H1 (cell line): Measurements from ENCODE around the gene SOWAHC. TPM values are rescaled to one million over a fixed set of nuclear protein-coding genes. Genes with fewer than 3 reads are reported as not detected.
A peak's percentile ranks its signal among the peaks of the same experiment; 100 is the strongest.

Experiments
- CTCF ChIA-PET: fragments of 300-600 bp; sonication (Branson Sonifier 250); formaldehyde crosslinking; loops from one replicate; lab custom pipeline; 2021; ENCODE audit not compliant: partially characterized antibody; lab: Charles Lee
- POLR2A ChIA-PET: fragments of 300-600 bp; sonication (Branson Sonifier 250); formaldehyde crosslinking; loops from one replicate; lab custom pipeline; 2021; ENCODE audit warnings: inconsistent platforms; ENCODE audit not compliant: partially characterized antibody; lab: Charles Lee
- DNase-seq, 2 experiments: peaks; one replicate each; pipeline versions ENCODE4 v3.0.0 to v3.0.0-alpha.2; 2010 to 2022; ENCODE audit warnings: low spot score in 2 of 2, low read depth in 1 of 2, mixed read lengths in 1 of 2
- FAIRE-seq: peaks from 2 replicates; lab custom pipeline; 2011; peaks lifted over from hg19 to GRCh38; lab: Jason Lieb, UNC
- H2AFZ ChIP-seq: 2 replicates; pipeline ENCODE4 v1.8.1; 2012; ENCODE audit warnings: low read length, inconsistent platforms
- H2AK5ac ChIP-seq: 2 replicates; pipeline ENCODE4 v1.6.1; 2013; ENCODE audit warnings: low read depth, low read length
- H2BK120ac ChIP-seq: replicated peaks from 2 replicates; pipeline ENCODE3; 2013; ENCODE audit warnings: low read depth, low read length, inconsistent platforms
- H2BK12ac ChIP-seq: 2 replicates; pipeline ENCODE4 v1.6.1; 2013; ENCODE audit warnings: low read depth, low read length
- H2BK15ac ChIP-seq: 2 replicates; pipeline ENCODE4 v1.6.1; 2013; ENCODE audit warnings: low read length
- H2BK20ac ChIP-seq: 2 replicates; pipeline ENCODE4 v1.6.1; 2013; ENCODE audit warnings: low read length
- H2BK5ac ChIP-seq: 2 replicates; pipeline ENCODE4 v1.6.1; 2013; ENCODE audit warnings: low read depth, low read length
- H3K14ac ChIP-seq: 2 replicates; pipeline ENCODE4 v1.6.1; 2013; ENCODE audit warnings: inconsistent platforms; ENCODE audit not compliant: insufficient read length
- H3K18ac ChIP-seq: 2 replicates; pipeline ENCODE4 v1.6.1; 2013; ENCODE audit warnings: low read length; ENCODE audit errors: extremely low read depth
- H3K23ac ChIP-seq: 2 replicates; pipeline ENCODE4 v1.6.1; 2013; ENCODE audit warnings: inconsistent platforms; ENCODE audit not compliant: insufficient read length
- H3K23me2 ChIP-seq: 2 replicates; pipeline ENCODE4 v1.6.1; 2013; ENCODE audit warnings: low read depth, low read length
- H3K27ac ChIP-seq: 2 replicates; pipeline ENCODE4 v1.6.1; 2011; ENCODE audit warnings: low read depth, low read length, inconsistent platforms
- H3K27me3 ChIP-seq, 4 experiments: replicated peaks in 1 of 4; 1 replicate in 1 of 4; 2 replicates in 3 of 4; pipeline versions ENCODE4 v1.6.1 to v1.8.1; 2011 to 2013; ENCODE audit warnings: low read length in 3 of 4, mild to moderate bottlenecking in 3 of 4, inconsistent platforms in 2 of 4, mixed read lengths in 2 of 4, moderate library complexity in 1 of 4; ENCODE audit not compliant: control insufficient read depth in 3 of 4, insufficient read depth in 3 of 4; ENCODE audit errors: extremely low read depth in 1 of 4
- H3K36me3 ChIP-seq, 4 experiments: 2 replicates each; pipeline versions ENCODE4 v1.6.1 to v1.8.1; 2011 to 2013; ENCODE audit warnings: mild to moderate bottlenecking in 4 of 4, low read length in 3 of 4, moderate library complexity in 2 of 4, control low read depth in 1 of 4, inconsistent platforms in 1 of 4; ENCODE audit not compliant: insufficient read depth in 4 of 4, control insufficient read depth in 2 of 4
- H3K4ac ChIP-seq: replicated peaks from 2 replicates; pipeline ENCODE3; 2013; ENCODE audit warnings: low read length, low read depth, mixed read lengths, inconsistent platforms; ENCODE audit not compliant: insufficient read length
- H3K4me1 ChIP-seq, 4 experiments: replicated peaks in 1 of 4; 1 replicate in 1 of 4; 2 replicates in 3 of 4; pipeline versions ENCODE4 v1.6.1 to v1.8.1; 2011 to 2013; ENCODE audit warnings: low read length in 3 of 4, inconsistent platforms in 2 of 4, mixed read lengths in 1 of 4; ENCODE audit not compliant: insufficient read depth in 4 of 4, control insufficient read depth in 3 of 4
- H3K4me2 ChIP-seq, 2 experiments: 2 replicates each; pipeline versions ENCODE4 v1.6.1 to v1.8.1; 2011 to 2013; ENCODE audit warnings: low read depth in 2 of 2, low read length in 2 of 2, control low read depth in 1 of 2, inconsistent platforms in 1 of 2, mild to moderate bottlenecking in 1 of 2; ENCODE audit not compliant: insufficient read depth in 1 of 2
- H3K4me3 ChIP-seq, 4 experiments: fragments of 200-600, 300-600 bp in 1 of 4; sonication (generic), shearing (Covaris generic), sonication (Bioruptor Twin) in 1 of 4; 2 replicates each; pipeline versions ENCODE4 v1.5.1 to v1.8.1; 2011 to 2016; ENCODE audit warnings: low read length in 4 of 4, low read depth in 3 of 4, control low read depth in 2 of 4, inconsistent platforms in 2 of 4, mild to moderate bottlenecking in 2 of 4, mixed read lengths in 1 of 4, moderate library complexity in 1 of 4; ENCODE audit not compliant: insufficient read depth in 2 of 4; ENCODE audit errors: extremely low read depth in 1 of 4
- H3K56ac ChIP-seq: replicated peaks from 2 replicates; pipeline ENCODE3; 2013; ENCODE audit warnings: low read depth, mild to moderate bottlenecking, mixed read lengths, low read length, inconsistent platforms; ENCODE audit not compliant: insufficient read length
- H3K79me1 ChIP-seq: 2 replicates; pipeline ENCODE4 v1.6.1; 2013; ENCODE audit warnings: low read depth, low read length, control low read depth
- H3K79me2 ChIP-seq, 2 experiments: 2 replicates each; pipeline versions ENCODE4 v1.6.1 to v1.8.1; 2012 to 2013; ENCODE audit warnings: low read length in 2 of 2, mild to moderate bottlenecking in 2 of 2, inconsistent platforms in 1 of 2; ENCODE audit not compliant: insufficient read depth in 2 of 2, control insufficient read depth in 1 of 2
- H3K9ac ChIP-seq, 4 experiments: replicated peaks in 1 of 4; 1 replicate in 1 of 4; 2 replicates in 3 of 4; pipeline versions ENCODE4 v1.6.1 to v1.8.1; 2011 to 2013; ENCODE audit warnings: low read depth in 3 of 4, low read length in 3 of 4, control low read depth in 2 of 4, mild to moderate bottlenecking in 2 of 4, moderate library complexity in 2 of 4, inconsistent platforms in 1 of 4; ENCODE audit errors: extremely low read depth in 1 of 4
- H3K9me3 ChIP-seq, 2 experiments: 2 replicates each; pipeline versions ENCODE4 v1.6.1 to v1.8.1; 2012 to 2013; ENCODE audit warnings: mild to moderate bottlenecking in 2 of 2, moderate library complexity in 2 of 2, control low read depth in 1 of 2, inconsistent platforms in 1 of 2, low read depth in 1 of 2, low read length in 1 of 2, mixed read lengths in 1 of 2; ENCODE audit not compliant: insufficient read depth in 2 of 2
- H4K20me1 ChIP-seq, 2 experiments: replicated peaks in 1 of 2; 2 replicates each; pipeline versions ENCODE3 to v1.8.1; 2011 to 2013; ENCODE audit warnings: inconsistent platforms in 2 of 2, low read length in 2 of 2, mild to moderate bottlenecking in 1 of 2; ENCODE audit not compliant: insufficient read depth in 2 of 2, control insufficient read depth in 1 of 2
- H4K5ac ChIP-seq: 2 replicates; pipeline ENCODE4 v1.6.1; 2013; ENCODE audit warnings: low read length, low read depth, mixed read lengths, inconsistent platforms; ENCODE audit not compliant: insufficient read length
- H4K8ac ChIP-seq: 2 replicates; pipeline ENCODE4 v1.8.0; 2013; ENCODE audit warnings: mild to moderate bottlenecking, moderate library complexity, low read length, inconsistent platforms; ENCODE audit not compliant: insufficient read depth; ENCODE audit errors: extremely low read depth
- H4K91ac ChIP-seq: replicated peaks from 2 replicates; pipeline ENCODE3; 2013; ENCODE audit warnings: low read length, mixed read lengths, inconsistent platforms; ENCODE audit not compliant: insufficient read length
- CEBPB ChIP-seq: IDR thresholded peaks from 2 replicates; pipeline ENCODE4 v1.6.1; 2012; ENCODE audit warnings: low read depth, low read length
- NRF1 ChIP-seq: IDR thresholded peaks from 2 replicates; pipeline ENCODE4 v1.6.1; 2011; ENCODE audit warnings: mild to moderate bottlenecking, low read depth, low read length, improper control_type of control experiment
- PHF8 ChIP-seq: fragments of 200-600 bp; sonication (generic); conservative IDR thresholded peaks from 2 replicates; pipeline ENCODE4 v1.7.1; 2012; ENCODE audit warnings: low read depth, mild to moderate bottlenecking, inconsistent platforms, low read length, moderate library complexity
- TAF1 ChIP-seq: IDR thresholded peaks from 2 replicates; pipeline ENCODE4 v1.6.1; 2011; ENCODE audit warnings: mild to moderate bottlenecking, low read depth, low read length
- WGBS, 2 experiments: shearing (Covaris generic) in 1 of 2; methylation state at CpG; one replicate each; pipeline versions ENCODE4 v1.1.6 to v1.1.7; 2013 to 2015; ENCODE audit warnings: low lambda C conversion rate in 2 of 2, mixed read lengths in 2 of 2, inconsistent platforms in 1 of 2, low coverage in 1 of 2, missing lambda C conversion rate in 1 of 2; ENCODE audit not compliant: insufficient replicate concordance in 2 of 2, insufficient coverage in 1 of 2, insufficient read length in 1 of 2; ENCODE audit errors: extremely low coverage in 1 of 2, missing lambda C conversion rate in 1 of 2; 5-methylcytosine and 5-hydroxymethylcytosine counted together
- long read RNA-seq, 2 experiments: library from RNA in 1 of 2; library from capped mRNA in 1 of 2; stranded (forward); transcript quantifications; one replicate each; pipeline ENCODE4 v2.0.0, GENCODE V29; 2021; ENCODE audit warnings: inconsistent platforms in 1 of 2
- polyA minus RNA-seq, 3 experiments: library from RNA; depleted of rRNA, polyadenylated mRNA; stranded (reverse); fragments of >200 nt; gene quantifications; 1 replicate in 2 of 3; 2 replicates in 1 of 3; pipeline ENCODE4 v1.2.3, GENCODE V29; 2011
- polyA plus RNA-seq, 7 experiments: library from polyadenylated mRNA; depleted of rRNA in 3 of 7; stranded (reverse) in 5 of 7; unstranded in 2 of 7; fragments of >200 nt in 5 of 7; fragments of 200-250 nt in 2 of 7; gene quantifications; 1 replicate in 5 of 7; 2 replicates in 1 of 7; 4 replicates in 1 of 7; pipeline versions ENCODE4 v1.2.1 to v1.2.3, GENCODE V29; 2011 to 2013; ENCODE audit warnings: missing spikeins in 2 of 7, mixed read lengths in 2 of 7
- total RNA-seq: library from RNA; stranded (reverse); fragmentation: NEBNext Ultra II Directional; extraction: Animal tissue kit (Norgen Biotek cat#: 25700); gene quantifications from 2 replicates; pipeline ENCODE4 v1.2.1, GENCODE V29; 2021
- TF ChIP-seq, protein P1 (sequence below): IDR thresholded peaks from 2 replicates; pipeline ENCODE4 v1.6.1; 2012; ENCODE audit warnings: inconsistent platforms

The SOWAHC gene, protein sequence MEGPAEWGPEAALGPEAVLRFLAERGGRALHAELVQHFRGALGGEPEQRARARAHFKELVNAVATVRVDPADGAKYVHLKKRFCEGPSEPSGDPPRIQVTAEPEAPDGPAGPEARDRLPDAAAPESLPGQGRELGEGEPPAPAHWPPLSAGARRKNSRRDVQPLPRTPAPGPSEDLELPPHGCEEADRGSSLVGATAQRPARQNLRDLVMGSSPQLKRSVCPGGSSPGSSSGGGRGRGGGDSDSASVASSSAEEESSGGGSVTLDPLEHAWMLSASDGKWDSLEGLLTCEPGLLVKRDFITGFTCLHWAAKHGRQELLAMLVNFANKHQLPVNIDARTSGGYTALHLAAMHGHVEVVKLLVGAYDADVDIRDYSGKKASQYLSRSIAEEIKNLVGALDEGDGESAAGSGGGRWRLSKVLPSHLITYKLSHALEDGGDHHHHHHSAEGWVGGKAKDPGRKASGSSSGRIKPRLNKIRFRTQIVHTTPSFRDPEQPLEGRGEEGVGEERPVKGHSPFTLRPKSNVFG
- 16.8 and 17.8 TPM in 2 replicates for total RNA-seq
- 3.1 and 3.4 TPM in 2 replicates for polyA plus RNA-seq (2011; rRNA removed)
- 4.8 TPM for polyA plus RNA-seq (2011; cell fraction: cytosol; rRNA removed)
- 4.1 TPM for polyA plus RNA-seq (2011; cell fraction: nucleus; rRNA removed)
- polyA plus RNA-seq (2012, experiment 1 of 2) = 3.9 to 5.6 TPM (median 5.0 TPM) in 4 replicates
- polyA plus RNA-seq (2012, experiment 2 of 2) = 1.8 TPM
- polyA plus RNA-seq (2013, experiment 1 of 2) = 11.9 TPM
- 11.0 TPM for polyA plus RNA-seq (2013, experiment 2 of 2)
- polyA minus RNA-seq (2011; rRNA and poly(A)+ RNA removed) = 3.2 and 4.2 TPM in 2 replicates
- polyA minus RNA-seq (2011; cell fraction: cytosol; rRNA and poly(A)+ RNA removed) = 7.4 TPM
- polyA minus RNA-seq (2011; cell fraction: nucleus; rRNA and poly(A)+ RNA removed) = 11.6 TPM
- long read RNA-seq, experiment 1, full-length matches to known transcripts = 15 of 16 reads
- long read RNA-seq, experiment 1, partial matches to known transcripts = 0 of 16 reads
- long read RNA-seq, experiment 1, other reads (novel, unspliced or antisense) = 1 of 16 reads
- long read RNA-seq, experiment 2, full-length matches to known transcripts = 2 of 2 reads
- long read RNA-seq, experiment 2, partial matches to known transcripts = 0 of 2 reads
- long read RNA-seq, experiment 2, other reads (novel, unspliced or antisense) = 0 of 2 reads

DNA sequence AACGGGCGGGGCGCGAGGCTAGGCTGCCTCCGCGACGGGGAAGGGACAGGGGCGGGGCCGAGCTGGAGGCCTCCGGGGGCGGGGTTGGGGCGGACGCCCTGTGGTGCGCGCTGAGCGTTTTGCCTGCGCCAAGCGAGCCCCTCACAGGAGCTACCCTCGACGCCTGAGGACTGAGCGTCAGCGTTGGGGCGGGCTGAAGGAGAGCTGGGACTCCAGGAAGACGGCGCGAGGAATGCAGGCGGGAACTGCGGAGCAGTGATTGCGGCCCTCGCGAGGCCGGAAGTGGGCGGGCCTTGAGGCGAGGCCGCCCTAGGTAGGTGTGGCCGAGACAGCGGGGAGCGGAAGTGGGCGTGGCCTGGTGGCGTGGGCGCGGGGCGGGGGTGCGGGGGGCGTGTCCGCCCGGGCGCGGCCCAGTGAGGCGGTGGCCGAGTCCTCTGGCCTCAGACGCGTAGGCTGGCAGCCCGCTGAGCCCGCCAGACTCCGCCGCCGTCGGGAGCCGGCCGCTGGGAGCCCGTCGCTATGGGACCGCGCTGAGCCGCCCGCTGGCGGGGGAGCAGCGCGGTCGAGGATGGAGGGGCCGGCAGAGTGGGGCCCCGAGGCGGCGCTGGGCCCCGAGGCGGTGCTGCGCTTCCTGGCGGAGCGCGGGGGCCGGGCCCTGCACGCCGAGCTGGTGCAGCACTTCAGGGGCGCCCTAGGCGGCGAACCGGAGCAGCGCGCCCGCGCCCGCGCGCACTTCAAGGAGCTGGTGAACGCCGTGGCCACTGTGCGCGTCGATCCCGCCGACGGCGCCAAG lies at the start of gene SOWAHC, which contains the start of gene SEPTIN10:
TSS of gene SOWAHC (plus strand) at position 443 of the 793 bp plus-strand sequence. CDS start at position 569, 126 bp downstream.
TSS of gene SEPTIN10 (minus strand) at position 45 of the 793 bp plus-strand sequence. CDS start 139 bp downstream, outside the sequence.
- WGBS, 2 experiments = 3% methylated on average over 37 of the region's 104 CpGs; no CpG with 5 or more reads in 1 of the 2 experiments
- Histone ChIP-seq H3K23me2 (peaks cover 12% of the 10 kb centered on the region), H3K9me3 (no peaks in the 10 kb centered on the region), H3K23ac (no peak within 1 kb of the TSS), H3K4me1 (peaks cover 0 to 17% (median 9%) of the 10 kb centered on the region in 4 experiments; a peak in 5 of 7 replicates), H2AFZ (peak within 1 kb of the TSS; percentile 20; the same call in 1 of the 2 replicates), H3K4ac (peak within 1 kb of the TSS; percentile 77), H3K56ac (peak within 1 kb of the TSS; percentile 77), H3K27ac (peak within 1 kb of the TSS; percentile 72), H4K20me1 (peaks cover 0 to 8% of the 10 kb centered on the region in 2 experiments), H4K91ac (peak within 1 kb of the TSS; percentile 95), H3K4me2 (peak within 1 kb of the TSS; percentile 93 to 95), H3K4me3 (peak within 1 kb of the TSS; percentile 82 to 97 (median 88)), H3K36me3 (no peaks in the 10 kb centered on the region), H2BK120ac (no peak within 1 kb of the TSS), H2BK15ac (peak within 1 kb of the TSS; percentile 49; the same call in 1 of the 2 replicates), H2BK20ac (no peak within 1 kb of the TSS), H4K5ac (peak within 1 kb of the TSS; percentile 67), H3K18ac (peak within 1 kb of the TSS; percentile 91), H3K27me3 (peaks cover 0 to 17% (median 11%) of the 10 kb centered on the region in 4 experiments; a peak in 5 of 7 replicates), H3K9ac (peak within 1 kb of the TSS; percentile 77 to 93 (median 84)), H3K79me2 (peaks cover 8 to 59% of the 10 kb centered on the region in 2 experiments), H3K14ac (no peak within 1 kb of the TSS), H3K79me1 (peaks cover 2% of the 10 kb centered on the region; the same call in 1 of the 2 replicates), H4K8ac (peak within 1 kb of the TSS; percentile 89), H2BK5ac (peak within 1 kb of the TSS; percentile 50; the same call in 1 of the 2 replicates), H2BK12ac (peak within 1 kb of the TSS; percentile 95), H2AK5ac (peak within 1 kb of the TSS; percentile 71; the same call in 1 of the 2 replicates)
- FAIRE-seq (no peak), DNase-seq (peak; percentile 96)
- ChIA-PET CTCF (interaction anchor here (0.7 to 2.8 kb wide), 5 partner anchors 8 to 122 kb away, joined by 3 to 17 read pairs (median 4); no protein-coding TSS in a partner anchor), POLR2A (interaction anchor here (0.6 to 4.2 kb wide), 18 partner anchors 9 to 1489 kb away, joined by 3 to 33 read pairs (median 4); no protein-coding TSS in a partner anchor)
- TF ChIP-seq NRF1 (no peak), TAF1 (peak; percentile 87), CEBPB (no peak), PHF8 (peak; percentile 32)
- TF ChIP-seq, protein P1, sequence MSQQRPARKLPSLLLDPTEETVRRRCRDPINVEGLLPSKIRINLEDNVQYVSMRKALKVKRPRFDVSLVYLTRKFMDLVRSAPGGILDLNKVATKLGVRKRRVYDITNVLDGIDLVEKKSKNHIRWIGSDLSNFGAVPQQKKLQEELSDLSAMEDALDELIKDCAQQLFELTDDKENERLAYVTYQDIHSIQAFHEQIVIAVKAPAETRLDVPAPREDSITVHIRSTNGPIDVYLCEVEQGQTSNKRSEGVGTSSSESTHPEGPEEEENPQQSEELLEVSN = peak; percentile 81
